Lower leg skin (tissue), 3 donors: Measurements from ENCODE around the gene CYLD.

Experiments
- POLR2A ChIP-seq, 2 donors: fragments of 450-650 bp; IDR thresholded peaks; one replicate each; pipeline ENCODE4 v1.6.1; 2016 to 2017; ENCODE audit warnings: antibody characterized with exemption in 2 of 2, mild to moderate bottlenecking in 1 of 2, moderate library complexity in 1 of 2
- TF ChIP-seq, protein P1 (sequence below), 3 donors: fragments of 450-650 bp; IDR thresholded peaks; one replicate each; pipeline ENCODE4 v1.5.1; 2016; ENCODE audit warnings: antibody characterized with exemption in 3 of 3, mild to moderate bottlenecking in 3 of 3, moderate library complexity in 2 of 3

DNA sequence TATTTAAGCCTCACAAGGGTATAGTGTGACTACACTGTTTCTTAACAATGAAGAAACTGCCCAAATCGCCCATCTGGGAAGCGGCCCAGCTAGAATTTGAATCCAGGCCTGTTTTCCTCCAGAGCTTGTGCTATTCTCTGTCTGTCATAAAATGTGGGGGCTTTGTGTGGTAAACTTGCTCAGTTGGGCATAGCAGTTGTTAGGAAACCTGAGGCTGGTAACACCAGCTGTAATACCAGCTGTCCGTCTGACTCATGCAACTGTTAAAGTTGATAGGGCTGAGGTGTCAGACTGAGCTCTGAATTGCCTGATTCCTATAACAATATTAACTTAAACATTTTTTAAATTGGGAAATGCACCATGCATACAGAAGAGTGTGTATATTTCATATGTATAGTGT lies 39.2 kb upstream of the CYLD start:
- TF ChIP-seq, protein P1, sequence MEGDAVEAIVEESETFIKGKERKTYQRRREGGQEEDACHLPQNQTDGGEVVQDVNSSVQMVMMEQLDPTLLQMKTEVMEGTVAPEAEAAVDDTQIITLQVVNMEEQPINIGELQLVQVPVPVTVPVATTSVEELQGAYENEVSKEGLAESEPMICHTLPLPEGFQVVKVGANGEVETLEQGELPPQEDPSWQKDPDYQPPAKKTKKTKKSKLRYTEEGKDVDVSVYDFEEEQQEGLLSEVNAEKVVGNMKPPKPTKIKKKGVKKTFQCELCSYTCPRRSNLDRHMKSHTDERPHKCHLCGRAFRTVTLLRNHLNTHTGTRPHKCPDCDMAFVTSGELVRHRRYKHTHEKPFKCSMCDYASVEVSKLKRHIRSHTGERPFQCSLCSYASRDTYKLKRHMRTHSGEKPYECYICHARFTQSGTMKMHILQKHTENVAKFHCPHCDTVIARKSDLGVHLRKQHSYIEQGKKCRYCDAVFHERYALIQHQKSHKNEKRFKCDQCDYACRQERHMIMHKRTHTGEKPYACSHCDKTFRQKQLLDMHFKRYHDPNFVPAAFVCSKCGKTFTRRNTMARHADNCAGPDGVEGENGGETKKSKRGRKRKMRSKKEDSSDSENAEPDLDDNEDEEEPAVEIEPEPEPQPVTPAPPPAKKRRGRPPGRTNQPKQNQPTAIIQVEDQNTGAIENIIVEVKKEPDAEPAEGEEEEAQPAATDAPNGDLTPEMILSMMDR (IDR thresholded peaks at IDR 0.05) = no peak
- TF ChIP-seq POLR2A (IDR thresholded peaks at IDR 0.05) = no peak
